ENCODE data around the gene GTF2H3. TPM values are rescaled to one million over a fixed set of nuclear protein-coding genes. Genes with fewer than 3 reads are reported as not detected.

GTF2H3 gene
- total RNA-seq, 1 donor from 2014 or later: 44.3 TPM

DNA sequence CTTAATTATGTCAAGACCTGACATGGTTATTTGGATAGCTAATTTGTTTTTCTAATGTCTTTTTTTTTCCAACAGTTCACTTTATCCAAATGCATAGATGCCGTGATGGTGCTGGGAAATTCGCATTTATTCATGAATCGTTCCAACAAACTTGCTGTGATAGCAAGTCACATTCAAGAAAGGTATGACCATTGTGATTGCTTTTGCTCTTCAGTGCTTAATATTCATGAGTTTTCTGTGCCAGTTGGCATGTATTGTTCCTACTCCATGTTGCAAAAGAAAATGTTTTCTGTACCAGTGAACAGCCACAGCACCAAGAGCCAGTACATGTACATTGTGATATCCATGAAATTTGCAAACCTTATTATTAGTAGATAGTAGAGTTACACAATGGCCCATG is 11.8 kb downstream of the GTF2H3 start:
- Mint-ChIP-seq H3K9me3 (no peaks in the 10 kb centered on the region), H3K4me3 (no peak overlapping the region), H3K36me3 (peaks cover 12% of the 10 kb centered on the region), H3K4me1 (no peaks in the 10 kb centered on the region), H3K27ac (no peak overlapping the region), H3K27me3 (ENCODE audit: insufficient read depth, low read depth) (no peaks in the 10 kb centered on the region)
- Histone ChIP-seq H3K4me1 (no peaks in the 10 kb centered on the region), H3K27ac (no peak overlapping the region), H3K36me3 (peaks cover 15% of the 10 kb centered on the region), H3F3A (ENCODE audit: low read depth) (no peaks in the 10 kb centered on the region), H3K4me3 (no peak overlapping the region), H3K27me3 (no peaks in the 10 kb centered on the region), H4K20me1 (ENCODE audit: low read depth) (no peaks in the 10 kb centered on the region), H3K9me3 (ENCODE audit: low read depth) (no peaks in the 10 kb centered on the region), H2AFZ (replicated peaks) (no peak overlapping the region), H3K4me2 (no peak overlapping the region), H3K79me2 (ENCODE audit: low read depth) (no peaks in the 10 kb centered on the region), H3K9ac (no peak overlapping the region)
- DNase-seq (ENCODE audit: low spot score): no peak
- TF ChIP-seq EZH2phosphoT487 (IDR thresholded peaks at IDR 0.05): no peak
- TF ChIP-seq, protein P1, sequence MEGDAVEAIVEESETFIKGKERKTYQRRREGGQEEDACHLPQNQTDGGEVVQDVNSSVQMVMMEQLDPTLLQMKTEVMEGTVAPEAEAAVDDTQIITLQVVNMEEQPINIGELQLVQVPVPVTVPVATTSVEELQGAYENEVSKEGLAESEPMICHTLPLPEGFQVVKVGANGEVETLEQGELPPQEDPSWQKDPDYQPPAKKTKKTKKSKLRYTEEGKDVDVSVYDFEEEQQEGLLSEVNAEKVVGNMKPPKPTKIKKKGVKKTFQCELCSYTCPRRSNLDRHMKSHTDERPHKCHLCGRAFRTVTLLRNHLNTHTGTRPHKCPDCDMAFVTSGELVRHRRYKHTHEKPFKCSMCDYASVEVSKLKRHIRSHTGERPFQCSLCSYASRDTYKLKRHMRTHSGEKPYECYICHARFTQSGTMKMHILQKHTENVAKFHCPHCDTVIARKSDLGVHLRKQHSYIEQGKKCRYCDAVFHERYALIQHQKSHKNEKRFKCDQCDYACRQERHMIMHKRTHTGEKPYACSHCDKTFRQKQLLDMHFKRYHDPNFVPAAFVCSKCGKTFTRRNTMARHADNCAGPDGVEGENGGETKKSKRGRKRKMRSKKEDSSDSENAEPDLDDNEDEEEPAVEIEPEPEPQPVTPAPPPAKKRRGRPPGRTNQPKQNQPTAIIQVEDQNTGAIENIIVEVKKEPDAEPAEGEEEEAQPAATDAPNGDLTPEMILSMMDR (IDR thresholded peaks at IDR 0.05): no peak
- no peak for TF ChIP-seq EZH2 (IDR thresholded peaks at IDR 0.05)

DNA sequence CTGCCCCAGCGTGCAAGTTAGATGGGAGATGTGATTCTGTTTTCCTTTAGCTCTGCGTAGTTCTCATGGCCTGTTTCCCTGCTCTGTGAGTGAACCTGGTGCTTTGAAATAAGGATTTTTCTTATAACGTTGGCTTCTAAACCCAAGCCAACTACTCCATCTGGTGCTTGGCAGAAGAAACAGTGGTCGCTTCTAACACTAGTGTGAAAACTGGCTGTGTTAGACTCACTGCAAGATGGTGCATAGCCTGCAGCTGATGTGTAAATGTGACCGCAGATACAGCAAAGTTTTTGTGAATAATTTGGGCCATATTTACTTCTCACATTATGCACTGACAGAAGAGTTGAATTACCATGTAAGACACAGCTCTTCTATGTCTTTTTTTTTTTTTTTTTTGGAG is 12.2 kb downstream of the GTF2H3 start:
- no peak overlapping the region for H3K9ac ChIP-seq
- H3K27me3 Mint-ChIP-seq (ENCODE audit: insufficient read depth, low read depth): no peaks in the 10 kb centered on the region
- no peaks in the 10 kb centered on the region for H3K4me1 ChIP-seq
- no peaks in the 10 kb centered on the region for H3K9me3 Mint-ChIP-seq
- TF ChIP-seq, protein P1 (IDR thresholded peaks at IDR 0.05): no peak
- TF ChIP-seq EZH2 (IDR thresholded peaks at IDR 0.05) (no peak), EZH2phosphoT487 (IDR thresholded peaks at IDR 0.05) (no peak)
- H3K36me3 Mint-ChIP-seq: peaks cover 12% of the 10 kb centered on the region
- no peaks in the 10 kb centered on the region for H4K20me1 ChIP-seq (ENCODE audit: low read depth)
- no peaks in the 10 kb centered on the region for H3K79me2 ChIP-seq (ENCODE audit: low read depth)
- peaks cover 20% of the 10 kb centered on the region for H3K36me3 ChIP-seq
- H3K27me3 ChIP-seq: no peaks in the 10 kb centered on the region
- H2AFZ ChIP-seq (replicated peaks): no peak overlapping the region
- no peak overlapping the region for H3K27ac Mint-ChIP-seq
- no peaks in the 10 kb centered on the region for H3K9me3 ChIP-seq (ENCODE audit: low read depth)
- H3K4me2 ChIP-seq: no peak overlapping the region
- H3K27ac ChIP-seq: no peak overlapping the region
- no peak for DNase-seq (ENCODE audit: low spot score)
- H3K4me3 Mint-ChIP-seq: no peak overlapping the region
- no peaks in the 10 kb centered on the region for H3F3A ChIP-seq (ENCODE audit: low read depth)
- no peaks in the 10 kb centered on the region for H3K4me1 Mint-ChIP-seq
- no peak overlapping the region for H3K4me3 ChIP-seq

DNA sequence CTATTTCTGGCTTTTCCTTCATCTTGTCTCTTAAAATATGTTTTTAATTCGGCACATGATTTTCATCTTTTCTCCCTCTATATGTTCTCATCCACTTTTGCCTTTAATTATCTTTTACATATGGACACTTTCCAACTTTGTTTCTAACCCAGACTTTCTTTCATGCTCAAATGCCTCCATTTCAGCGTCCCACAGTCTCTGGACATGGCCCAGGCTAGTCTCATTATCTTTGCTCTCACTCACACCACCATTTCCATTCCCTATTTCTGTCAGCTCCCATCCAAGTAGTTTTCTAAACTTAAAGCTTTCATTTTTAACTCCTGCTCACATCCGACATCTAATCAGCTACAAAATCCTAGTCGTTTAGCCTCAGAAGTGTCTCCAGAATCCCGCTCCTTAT is 14.8 kb downstream of the GTF2H3 start:
- Histone ChIP-seq H3K9ac (no peak overlapping the region), H3K27ac (no peak overlapping the region), H4K20me1 (ENCODE audit: low read depth) (no peaks in the 10 kb centered on the region), H3K79me2 (ENCODE audit: low read depth) (no peaks in the 10 kb centered on the region), H2AFZ (replicated peaks) (no peak overlapping the region), H3K9me3 (ENCODE audit: low read depth) (no peaks in the 10 kb centered on the region), H3K4me3 (no peak overlapping the region), H3F3A (ENCODE audit: low read depth) (no peaks in the 10 kb centered on the region), H3K27me3 (no peaks in the 10 kb centered on the region), H3K4me1 (no peaks in the 10 kb centered on the region), H3K36me3 (peaks cover 26% of the 10 kb centered on the region), H3K4me2 (no peak overlapping the region)
- Mint-ChIP-seq H3K4me3 (no peak overlapping the region), H3K36me3 (peaks cover 16% of the 10 kb centered on the region), H3K27me3 (ENCODE audit: insufficient read depth, low read depth) (no peaks in the 10 kb centered on the region), H3K27ac (peak overlapping the region; percentile 2), H3K9me3 (no peaks in the 10 kb centered on the region), H3K4me1 (no peaks in the 10 kb centered on the region)
- no peak for DNase-seq (ENCODE audit: low spot score)
- TF ChIP-seq, protein P1 (IDR thresholded peaks at IDR 0.05): no peak
- TF ChIP-seq EZH2phosphoT487 (IDR thresholded peaks at IDR 0.05) (no peak), EZH2 (IDR thresholded peaks at IDR 0.05) (no peak)

All from neural progenitor cell (in vitro differentiated cells).